Tibial nerve (tissue), 4 donors: ENCODE results near the gene ZC3H13.
"Not testable (repeated sequence)": the region's sequence is repeated elsewhere in the genome, so short reads cannot be mapped to it uniquely, and the experiment has no call there.

Source experiments
- EP300 ChIP-seq, 2 donors: sonication (generic); formaldehyde crosslinking; IDR thresholded peaks; one replicate each; pipeline ENCODE4 v1.6.1; 2017; ENCODE audit warnings: antibody characterized with exemption in 2 of 2, mild to moderate bottlenecking in 1 of 2
- POLR2A ChIP-seq, 2 donors: fragments of 450-650 bp; IDR thresholded peaks; one replicate each; pipeline ENCODE4 v1.6.1; 2017; ENCODE audit warnings: antibody characterized with exemption in 2 of 2, mild to moderate bottlenecking in 2 of 2, moderate library complexity in 2 of 2
- TF ChIP-seq, protein P1 (sequence below), 5 experiments: fragments of 200-600 bp in 3 of 5; fragments of 450-650 bp in 2 of 5; sonication (generic) in 3 of 5; IDR thresholded peaks; one replicate each; pipeline ENCODE4 v1.5.1; 2016 to 2019; ENCODE audit warnings: antibody characterized with exemption in 5 of 5, mild to moderate bottlenecking in 3 of 5, moderate library complexity in 2 of 5

- TF ChIP-seq, protein P1, sequence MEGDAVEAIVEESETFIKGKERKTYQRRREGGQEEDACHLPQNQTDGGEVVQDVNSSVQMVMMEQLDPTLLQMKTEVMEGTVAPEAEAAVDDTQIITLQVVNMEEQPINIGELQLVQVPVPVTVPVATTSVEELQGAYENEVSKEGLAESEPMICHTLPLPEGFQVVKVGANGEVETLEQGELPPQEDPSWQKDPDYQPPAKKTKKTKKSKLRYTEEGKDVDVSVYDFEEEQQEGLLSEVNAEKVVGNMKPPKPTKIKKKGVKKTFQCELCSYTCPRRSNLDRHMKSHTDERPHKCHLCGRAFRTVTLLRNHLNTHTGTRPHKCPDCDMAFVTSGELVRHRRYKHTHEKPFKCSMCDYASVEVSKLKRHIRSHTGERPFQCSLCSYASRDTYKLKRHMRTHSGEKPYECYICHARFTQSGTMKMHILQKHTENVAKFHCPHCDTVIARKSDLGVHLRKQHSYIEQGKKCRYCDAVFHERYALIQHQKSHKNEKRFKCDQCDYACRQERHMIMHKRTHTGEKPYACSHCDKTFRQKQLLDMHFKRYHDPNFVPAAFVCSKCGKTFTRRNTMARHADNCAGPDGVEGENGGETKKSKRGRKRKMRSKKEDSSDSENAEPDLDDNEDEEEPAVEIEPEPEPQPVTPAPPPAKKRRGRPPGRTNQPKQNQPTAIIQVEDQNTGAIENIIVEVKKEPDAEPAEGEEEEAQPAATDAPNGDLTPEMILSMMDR (IDR thresholded peaks at IDR 0.05): not testable (repeated sequence)
- not testable (repeated sequence) for TF ChIP-seq POLR2A, EP300 (IDR thresholded peaks at IDR 0.05)
Observed at GRCh38 chr13:45981127-45981526, 71.4 kb downstream of the ZC3H13 start.
